ENCODE data around the gene UBE2D2. TPM values are rescaled to one million over a fixed set of nuclear protein-coding genes. Genes with fewer than 3 reads are reported as not detected.

Gene UBE2D2
- total RNA-seq, 1 donor from 2014 or later: 214 TPM

DNA sequence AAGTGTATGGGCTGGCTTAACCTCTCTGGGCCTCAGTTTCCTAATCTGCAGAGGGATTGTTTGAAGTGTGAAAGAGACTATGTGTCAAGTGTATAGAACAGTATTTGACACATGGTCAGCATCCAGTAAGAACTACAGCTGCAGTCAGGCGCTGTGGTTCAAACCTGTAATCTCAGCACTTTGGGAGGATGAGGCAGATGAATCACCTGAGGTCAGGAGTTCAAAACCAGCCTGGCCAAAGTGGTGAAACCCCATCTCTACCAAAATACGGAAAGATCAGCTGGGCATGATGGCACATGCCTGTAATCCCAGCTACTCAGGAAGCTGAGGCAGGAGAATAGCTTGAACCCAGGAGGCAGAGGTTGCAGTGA lies 46.7 kb upstream of the UBE2D2 start:
- Mint-ChIP-seq H3K4me1 (ENCODE audit: unreplicated experiment) (peaks cover 22% of the 10 kb centered on the region), H3K27me3 (ENCODE audit: unreplicated experiment) (peaks cover 18% of the 10 kb centered on the region), H3K4me3 (ENCODE audit: unreplicated experiment) (no peak overlapping the region), H3K9me3 (ENCODE audit: unreplicated experiment) (no peaks in the 10 kb centered on the region), H3K36me3 (ENCODE audit: low read depth, unreplicated experiment) (peaks cover 9% of the 10 kb centered on the region), H3K27ac (ENCODE audit: unreplicated experiment) (no peak overlapping the region)
- DNase-seq (ENCODE audit: low spot score): no peak
- TF ChIP-seq, protein P1, sequence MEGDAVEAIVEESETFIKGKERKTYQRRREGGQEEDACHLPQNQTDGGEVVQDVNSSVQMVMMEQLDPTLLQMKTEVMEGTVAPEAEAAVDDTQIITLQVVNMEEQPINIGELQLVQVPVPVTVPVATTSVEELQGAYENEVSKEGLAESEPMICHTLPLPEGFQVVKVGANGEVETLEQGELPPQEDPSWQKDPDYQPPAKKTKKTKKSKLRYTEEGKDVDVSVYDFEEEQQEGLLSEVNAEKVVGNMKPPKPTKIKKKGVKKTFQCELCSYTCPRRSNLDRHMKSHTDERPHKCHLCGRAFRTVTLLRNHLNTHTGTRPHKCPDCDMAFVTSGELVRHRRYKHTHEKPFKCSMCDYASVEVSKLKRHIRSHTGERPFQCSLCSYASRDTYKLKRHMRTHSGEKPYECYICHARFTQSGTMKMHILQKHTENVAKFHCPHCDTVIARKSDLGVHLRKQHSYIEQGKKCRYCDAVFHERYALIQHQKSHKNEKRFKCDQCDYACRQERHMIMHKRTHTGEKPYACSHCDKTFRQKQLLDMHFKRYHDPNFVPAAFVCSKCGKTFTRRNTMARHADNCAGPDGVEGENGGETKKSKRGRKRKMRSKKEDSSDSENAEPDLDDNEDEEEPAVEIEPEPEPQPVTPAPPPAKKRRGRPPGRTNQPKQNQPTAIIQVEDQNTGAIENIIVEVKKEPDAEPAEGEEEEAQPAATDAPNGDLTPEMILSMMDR (IDR thresholded peaks at IDR 0.05; ENCODE audit: unreplicated experiment): no peak

DNA sequence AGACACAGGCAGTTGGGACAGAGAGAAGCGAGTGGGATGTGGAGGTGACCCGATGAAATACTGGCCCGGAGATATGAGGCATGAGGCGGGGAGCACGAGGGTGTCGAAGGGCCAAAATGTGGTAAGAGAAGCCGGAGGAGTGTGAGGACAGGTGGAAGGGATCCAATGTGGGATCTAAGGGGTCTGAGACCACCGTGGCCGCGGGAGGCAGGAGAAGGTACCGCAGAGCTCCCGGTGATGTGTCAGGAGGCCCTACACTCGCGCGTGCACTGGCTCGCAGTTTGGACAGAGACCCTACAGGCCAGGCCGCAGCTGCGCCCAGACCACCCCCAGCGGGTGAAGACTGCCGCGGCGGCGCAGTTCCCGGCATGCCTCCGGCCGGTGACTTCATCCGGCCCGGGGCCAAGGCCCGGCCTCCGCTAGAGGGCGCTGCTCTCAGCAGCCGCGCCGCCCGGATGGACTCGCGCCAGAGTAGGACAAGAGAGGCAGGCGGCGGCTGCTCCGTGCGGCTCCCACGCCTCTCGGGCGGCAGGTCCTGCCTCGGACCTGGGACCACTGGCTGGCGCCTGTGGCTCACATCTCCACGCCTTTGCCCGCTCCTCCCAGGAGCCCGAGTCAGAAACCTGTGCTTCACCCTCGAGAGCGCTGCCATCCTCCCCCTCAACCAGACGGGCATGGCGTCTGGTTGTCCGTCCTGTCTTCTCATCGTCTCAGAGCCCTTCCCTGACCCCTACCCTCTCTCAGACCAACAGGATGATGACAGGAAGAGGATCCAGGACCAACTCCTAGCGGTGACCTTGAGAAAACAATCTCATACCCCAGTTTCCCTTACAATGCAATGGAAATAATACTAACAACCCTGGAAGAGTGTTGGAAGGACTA lies 43.2 kb upstream of the UBE2D2 start:
- H3K36me3 Mint-ChIP-seq (ENCODE audit: low read depth, unreplicated experiment): peaks cover 9% of the 10 kb centered on the region
- TF ChIP-seq, protein P1 (IDR thresholded peaks at IDR 0.05; ENCODE audit: unreplicated experiment): peak; percentile 95
- H3K4me1 Mint-ChIP-seq (ENCODE audit: unreplicated experiment): peaks cover 15% of the 10 kb centered on the region
- peak; percentile 98 for DNase-seq (ENCODE audit: low spot score)
- no peaks in the 10 kb centered on the region for H3K9me3 Mint-ChIP-seq (ENCODE audit: unreplicated experiment)
- peak overlapping the region; percentile 87 for H3K4me3 Mint-ChIP-seq (ENCODE audit: unreplicated experiment)
- peaks cover 14% of the 10 kb centered on the region for H3K27me3 Mint-ChIP-seq (ENCODE audit: unreplicated experiment)
- H3K27ac Mint-ChIP-seq (ENCODE audit: unreplicated experiment): peak overlapping the region; percentile 86

DNA sequence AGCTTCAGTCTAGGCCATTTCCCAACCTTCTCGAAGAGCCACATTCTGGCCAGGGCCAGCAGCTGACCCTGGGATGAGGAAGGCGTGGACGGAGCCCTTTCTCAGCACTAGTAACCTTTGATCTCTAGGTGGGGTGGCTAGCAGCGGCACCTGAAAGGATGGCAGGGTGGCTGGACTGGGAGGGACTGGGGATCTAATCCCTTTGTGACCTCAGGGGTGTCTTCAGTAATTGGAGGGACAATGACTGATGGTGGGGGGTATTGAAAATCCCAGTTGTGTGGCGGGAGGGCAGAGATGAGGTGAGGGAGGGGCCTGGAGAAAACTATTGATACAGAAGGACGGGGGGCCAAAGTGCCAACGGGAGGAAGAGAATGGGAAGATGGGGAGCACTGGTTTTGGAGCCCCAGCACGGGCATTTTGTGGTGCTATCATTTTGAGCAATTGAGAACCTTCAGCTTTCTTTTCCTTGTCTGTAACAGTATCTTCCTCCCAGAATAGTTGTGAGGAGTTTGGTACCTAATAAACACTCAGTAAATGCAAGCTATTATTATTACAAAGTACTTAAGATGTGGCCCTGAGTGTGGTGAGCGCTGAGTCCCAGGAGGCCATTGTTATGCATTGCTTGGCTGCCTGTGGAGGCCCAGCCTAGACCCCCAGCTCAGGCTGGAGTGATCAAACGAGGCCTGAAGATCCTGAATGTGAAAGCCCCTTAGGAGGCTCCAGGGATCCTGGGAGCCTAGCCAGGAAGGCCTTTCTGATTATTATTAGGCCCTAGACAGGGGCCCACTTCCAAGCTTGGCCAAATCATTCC lies 37.3 kb upstream of the UBE2D2 start:
- no peak overlapping the region for H3K27ac Mint-ChIP-seq (ENCODE audit: unreplicated experiment)
- TF ChIP-seq, protein P1 (IDR thresholded peaks at IDR 0.05; ENCODE audit: unreplicated experiment): no peak
- no peak for DNase-seq (ENCODE audit: low spot score)
- peaks cover 5% of the 10 kb centered on the region for H3K27me3 Mint-ChIP-seq (ENCODE audit: unreplicated experiment)
- H3K4me1 Mint-ChIP-seq (ENCODE audit: unreplicated experiment): peaks cover 3% of the 10 kb centered on the region
- H3K36me3 Mint-ChIP-seq (ENCODE audit: low read depth, unreplicated experiment): peaks cover 2% of the 10 kb centered on the region
- no peak overlapping the region for H3K4me3 Mint-ChIP-seq (ENCODE audit: unreplicated experiment)
- no peaks in the 10 kb centered on the region for H3K9me3 Mint-ChIP-seq (ENCODE audit: unreplicated experiment)

DNA sequence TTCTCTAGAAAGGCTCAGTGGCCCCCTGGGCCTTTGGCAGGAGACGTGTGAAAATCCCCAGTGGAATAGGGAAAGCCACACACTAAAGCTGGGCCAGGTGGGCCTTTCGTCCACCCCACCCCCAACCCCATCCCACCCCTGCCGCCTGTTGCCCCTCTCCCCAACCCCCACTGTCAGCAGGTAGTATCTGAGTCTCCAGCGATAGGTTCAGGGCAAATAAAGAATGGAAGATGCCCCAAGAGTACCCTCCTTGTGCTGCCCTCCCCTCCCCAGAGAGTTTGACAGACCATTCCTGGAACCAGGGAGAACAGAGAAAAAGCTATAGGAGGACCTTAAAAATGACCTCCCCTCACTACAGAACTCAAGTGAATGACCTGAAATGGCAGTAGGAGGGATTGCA lies 36.7 kb upstream of the UBE2D2 start:
- H3K4me1 Mint-ChIP-seq (ENCODE audit: unreplicated experiment): no peaks in the 10 kb centered on the region
- peaks cover 2% of the 10 kb centered on the region for H3K27me3 Mint-ChIP-seq (ENCODE audit: unreplicated experiment)
- H3K4me3 Mint-ChIP-seq (ENCODE audit: unreplicated experiment): no peak overlapping the region
- no peak for DNase-seq (ENCODE audit: low spot score)
- H3K9me3 Mint-ChIP-seq (ENCODE audit: unreplicated experiment): no peaks in the 10 kb centered on the region
- H3K36me3 Mint-ChIP-seq (ENCODE audit: low read depth, unreplicated experiment): no peaks in the 10 kb centered on the region
- H3K27ac Mint-ChIP-seq (ENCODE audit: unreplicated experiment): no peak overlapping the region
- TF ChIP-seq, protein P1 (IDR thresholded peaks at IDR 0.05; ENCODE audit: unreplicated experiment): no peak

All from endothelial cell (in vitro differentiated cells).